GM20000 (cell line): Measurements from ENCODE around the gene NCAPD2.

ENCODE experiments used
- DNase-seq: peaks from one replicate; pipeline ENCODE4 v3.0.0; 2012; ENCODE audit warnings: low spot score
- TF ChIP-seq, protein P1 (sequence below): IDR thresholded peaks from 2 replicates; pipeline ENCODE4 v1.5.1; 2012; ENCODE audit warnings: mild to moderate bottlenecking, control low read depth; ENCODE audit errors: extremely low read depth, missing control alignments

NCAPD2 gene

DNA sequence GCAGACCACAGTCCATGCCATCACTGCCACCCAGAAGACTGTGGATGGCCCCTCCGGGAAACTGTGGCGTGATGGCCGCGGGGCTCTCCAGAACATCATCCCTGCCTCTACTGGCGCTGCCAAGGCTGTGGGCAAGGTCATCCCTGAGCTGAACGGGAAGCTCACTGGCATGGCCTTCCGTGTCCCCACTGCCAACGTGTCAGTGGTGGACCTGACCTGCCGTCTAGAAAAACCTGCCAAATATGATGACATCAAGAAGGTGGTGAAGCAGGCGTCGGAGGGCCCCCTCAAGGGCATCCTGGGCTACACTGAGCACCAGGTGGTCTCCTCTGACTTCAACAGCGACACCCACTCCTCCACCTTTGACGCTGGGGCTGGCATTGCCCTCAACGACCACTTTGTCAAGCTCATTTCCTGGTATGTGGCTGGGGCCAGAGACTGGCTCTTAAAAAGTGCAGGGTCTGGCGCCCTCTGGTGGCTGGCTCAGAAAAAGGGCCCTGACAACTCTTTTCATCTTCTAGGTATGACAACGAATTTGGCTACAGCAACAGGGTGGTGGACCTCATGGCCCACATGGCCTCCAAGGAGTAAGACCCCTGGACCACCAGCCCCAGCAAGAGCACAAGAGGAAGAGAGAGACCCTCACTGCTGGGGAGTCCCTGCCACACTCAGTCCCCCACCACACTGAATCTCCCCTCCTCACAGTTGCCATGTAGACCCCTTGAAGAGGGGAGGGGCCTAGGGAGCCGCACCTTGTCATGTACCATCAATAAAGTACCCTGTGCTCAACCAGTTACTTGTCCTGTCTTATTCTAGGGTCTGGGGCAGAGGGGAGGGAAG is 43.9 kb downstream of the NCAPD2 start:
- DNase-seq, result peak; percentile 70
- TF ChIP-seq, protein P1, sequence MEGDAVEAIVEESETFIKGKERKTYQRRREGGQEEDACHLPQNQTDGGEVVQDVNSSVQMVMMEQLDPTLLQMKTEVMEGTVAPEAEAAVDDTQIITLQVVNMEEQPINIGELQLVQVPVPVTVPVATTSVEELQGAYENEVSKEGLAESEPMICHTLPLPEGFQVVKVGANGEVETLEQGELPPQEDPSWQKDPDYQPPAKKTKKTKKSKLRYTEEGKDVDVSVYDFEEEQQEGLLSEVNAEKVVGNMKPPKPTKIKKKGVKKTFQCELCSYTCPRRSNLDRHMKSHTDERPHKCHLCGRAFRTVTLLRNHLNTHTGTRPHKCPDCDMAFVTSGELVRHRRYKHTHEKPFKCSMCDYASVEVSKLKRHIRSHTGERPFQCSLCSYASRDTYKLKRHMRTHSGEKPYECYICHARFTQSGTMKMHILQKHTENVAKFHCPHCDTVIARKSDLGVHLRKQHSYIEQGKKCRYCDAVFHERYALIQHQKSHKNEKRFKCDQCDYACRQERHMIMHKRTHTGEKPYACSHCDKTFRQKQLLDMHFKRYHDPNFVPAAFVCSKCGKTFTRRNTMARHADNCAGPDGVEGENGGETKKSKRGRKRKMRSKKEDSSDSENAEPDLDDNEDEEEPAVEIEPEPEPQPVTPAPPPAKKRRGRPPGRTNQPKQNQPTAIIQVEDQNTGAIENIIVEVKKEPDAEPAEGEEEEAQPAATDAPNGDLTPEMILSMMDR, result peak; percentile 82

DNA sequence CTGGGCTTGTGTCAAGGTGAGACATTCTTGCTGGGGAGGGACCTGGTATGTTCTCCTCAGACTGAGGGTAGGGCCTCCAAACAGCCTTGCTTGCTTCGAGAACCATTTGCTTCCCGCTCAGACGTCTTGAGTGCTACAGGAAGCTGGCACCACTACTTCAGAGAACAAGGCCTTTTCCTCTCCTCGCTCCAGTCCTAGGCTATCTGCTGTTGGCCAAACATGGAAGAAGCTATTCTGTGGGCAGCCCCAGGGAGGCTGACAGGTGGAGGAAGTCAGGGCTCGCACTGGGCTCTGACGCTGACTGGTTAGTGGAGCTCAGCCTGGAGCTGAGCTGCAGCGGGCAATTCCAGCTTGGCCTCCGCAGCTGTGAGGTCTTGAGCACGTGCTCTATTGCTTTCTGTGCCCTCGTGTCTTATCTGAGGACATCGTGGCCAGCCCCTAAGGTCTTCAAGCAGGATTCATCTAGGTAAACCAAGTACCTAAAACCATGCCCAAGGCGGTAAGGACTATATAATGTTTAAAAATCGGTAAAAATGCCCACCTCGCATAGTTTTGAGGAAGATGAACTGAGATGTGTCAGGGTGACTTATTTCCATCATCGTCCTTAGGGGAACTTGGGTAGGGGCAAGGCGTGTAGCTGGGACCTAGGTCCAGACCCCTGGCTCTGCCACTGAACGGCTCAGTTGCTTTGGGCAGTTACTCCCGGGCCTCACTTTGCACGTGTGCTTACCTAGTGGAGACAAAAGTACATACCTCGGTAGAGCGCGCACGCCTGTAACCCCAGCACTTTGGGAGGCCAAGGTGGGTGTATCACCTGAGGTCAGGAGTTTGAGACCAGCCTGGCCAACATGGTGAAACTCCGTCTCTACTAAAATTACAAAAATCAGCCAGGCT is 44.8 kb downstream of the NCAPD2 start:
- DNase-seq, result peak; percentile 33
- TF ChIP-seq, protein P1, result no peak

DNA sequence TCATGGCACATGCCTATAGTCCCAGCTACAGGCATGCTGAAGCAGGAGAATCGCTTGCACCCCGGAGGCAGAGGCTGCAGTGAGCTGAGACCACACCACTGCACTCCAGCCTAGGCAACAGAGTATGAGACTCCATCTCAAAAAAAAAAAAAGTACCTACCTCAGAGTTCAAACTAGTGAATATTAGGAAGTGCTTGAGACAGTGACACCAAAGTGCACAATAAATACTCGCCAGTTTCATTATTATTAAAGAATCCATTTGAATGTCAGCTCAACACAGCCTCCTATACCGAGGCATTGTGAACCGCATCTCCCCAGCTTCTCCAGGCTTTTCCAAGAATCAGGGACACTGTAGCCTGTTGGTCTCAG is 45.4 kb downstream of the NCAPD2 start:
- DNase-seq, result no peak

DNA sequence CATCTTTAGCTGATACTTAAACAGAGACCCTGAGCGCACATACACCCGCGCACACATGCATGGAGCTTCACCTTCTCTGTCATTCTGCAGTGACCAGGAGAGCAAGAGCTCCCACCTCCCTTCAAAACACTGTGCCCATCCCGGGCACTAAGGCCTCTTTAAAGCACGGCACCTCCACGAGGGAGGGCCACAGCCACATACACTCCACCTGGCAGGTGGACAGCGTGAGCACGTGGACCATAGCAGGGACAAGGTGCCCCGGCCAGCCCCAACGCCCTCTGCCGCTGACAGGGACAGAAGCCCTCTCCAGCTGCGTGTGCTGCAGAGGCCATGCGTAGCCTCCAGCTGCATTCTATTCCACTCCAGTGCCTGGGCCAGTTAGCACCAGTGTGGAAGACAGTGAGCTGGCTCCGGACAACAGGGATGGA is 45.8 kb downstream of the NCAPD2 start:
- no peak for DNase-seq
- TF ChIP-seq, protein P1, result no peak

More for the DNA sequence above, 45.4 kb downstream of the NCAPD2 start:
- TF ChIP-seq, protein P1, result no peak

DNA sequence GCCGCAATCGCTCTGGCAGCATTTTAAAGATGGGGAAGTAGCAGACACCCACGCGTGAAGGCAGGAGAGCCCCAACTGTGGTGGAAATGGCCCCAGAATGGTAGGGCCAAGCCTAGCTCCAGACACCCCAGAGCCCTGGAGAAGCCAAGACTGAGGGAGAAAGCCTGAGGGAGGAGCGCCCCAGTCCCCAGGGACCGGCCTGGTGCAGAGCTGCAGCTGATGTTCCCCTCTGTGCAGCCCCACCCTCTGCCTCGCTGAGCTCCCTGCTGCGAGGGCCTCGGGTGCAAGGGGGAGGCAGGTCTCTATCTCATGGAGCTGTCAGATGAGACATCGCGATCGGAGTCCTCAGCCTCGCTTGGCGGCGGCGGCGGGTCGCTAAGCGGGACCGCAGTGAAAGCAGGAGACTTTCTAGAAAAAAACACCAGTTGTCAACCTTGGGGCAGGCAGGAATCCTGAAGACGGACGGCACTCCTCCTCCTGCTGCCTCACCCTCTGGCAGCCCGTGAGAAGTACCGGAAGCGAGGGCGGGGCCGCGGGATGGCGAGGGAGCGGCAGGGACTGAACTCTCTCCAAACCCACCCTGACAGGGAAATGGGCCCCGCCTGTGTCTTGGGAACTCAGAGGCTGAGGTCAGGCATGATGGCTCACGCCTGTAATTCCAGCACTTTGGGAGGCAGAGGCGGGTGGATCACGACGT is 46.4 kb downstream of the NCAPD2 start:
- TF ChIP-seq, protein P1, result no peak
- DNase-seq, result peak; percentile 62

DNA sequence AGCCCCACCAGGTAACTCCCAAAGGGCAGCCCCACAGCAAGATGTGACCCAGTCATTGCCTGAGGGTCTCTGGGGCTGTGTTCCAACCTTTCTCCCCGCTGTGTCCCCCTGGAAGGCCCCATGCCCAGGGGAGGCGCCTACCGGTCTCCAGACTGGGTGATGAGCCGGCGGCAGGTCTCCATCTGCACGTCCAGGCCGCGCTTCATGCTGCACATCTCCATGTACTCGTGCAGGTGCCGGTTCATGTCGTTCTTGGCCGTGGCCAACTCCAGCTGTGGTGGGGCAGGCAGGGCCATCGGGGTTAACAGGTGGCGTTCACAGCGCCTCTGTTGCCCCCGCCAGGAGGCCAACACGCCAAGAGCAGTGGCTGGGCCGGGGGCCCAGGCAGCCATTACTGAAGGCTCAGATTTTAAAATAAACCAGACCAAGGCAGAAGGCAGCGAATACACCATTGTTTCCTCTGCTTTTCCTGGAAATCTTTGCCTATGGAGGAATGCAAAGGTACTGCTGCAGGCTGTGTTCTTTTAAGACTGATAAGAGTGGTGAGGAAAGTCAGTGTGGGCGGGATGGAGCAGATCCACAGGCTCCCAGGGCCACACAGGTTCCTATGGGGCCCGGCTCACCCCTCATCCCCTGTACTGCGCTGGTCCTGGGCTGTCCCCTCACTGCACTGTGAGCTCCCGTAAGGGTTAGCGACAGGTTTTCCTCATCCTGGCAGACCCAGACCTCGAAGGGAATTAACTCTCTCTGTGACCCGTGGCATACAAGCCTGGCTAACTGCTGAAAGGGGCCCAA is 47.7 kb downstream of the NCAPD2 start:
- TF ChIP-seq, protein P1, result no peak

More for the DNA sequence above, 47.7 kb downstream of the NCAPD2 start:
- DNase-seq, result no peak
